NCI-H1436 (cell line): ENCODE data around the gene SEC22A.

Source experiments
- DNase-seq: peaks from one replicate; lab custom pipeline; 2025; lab: John Stamatoyannopoulos, UW

The SEC22A gene

GRCh38 chr3:123201557-123202427 is at the start of gene SEC22A:
Gene SEC22A, plus strand, starts transcription at chr3:123201943. Its CDS starts 7,275 bp downstream, at chr3:123209218.
- peak; percentile 99 for DNase-seq

- DNase-seq: no peak
Observed at GRCh38 chr3:123152687-123153086, 49.1 kb upstream of the SEC22A start.

- DNase-seq: no peak
Observed at GRCh38 chr3:123153125-123154019, 48.4 kb upstream of the SEC22A start.

GRCh38 chr3:123154020-123154985 is 47.4 kb upstream of the SEC22A start:
- DNase-seq: no peak

GRCh38 chr3:123155471-123156011 is 46.2 kb upstream of the SEC22A start:
- no peak for DNase-seq

- DNase-seq: no peak
Observed at GRCh38 chr3:123156276-123156995, 45.3 kb upstream of the SEC22A start.

GRCh38 chr3:123157209-123157597 is 44.5 kb upstream of the SEC22A start:
- no peak for DNase-seq

GRCh38 chr3:123157598-123158287 is 44.0 kb upstream of the SEC22A start:
- DNase-seq: no peak

- DNase-seq: no peak
Observed at GRCh38 chr3:123158330-123158729, 43.4 kb upstream of the SEC22A start.

GRCh38 chr3:123158899-123159390 is 42.8 kb upstream of the SEC22A start:
- no peak for DNase-seq

- DNase-seq: no peak
Observed at GRCh38 chr3:123159926-123160635, 41.7 kb upstream of the SEC22A start.

GRCh38 chr3:123161167-123161566 is 40.6 kb upstream of the SEC22A start:
- DNase-seq: no peak

GRCh38 chr3:123163141-123163540 is 38.6 kb upstream of the SEC22A start:
- no peak for DNase-seq

GRCh38 chr3:123165163-123165562 is 36.6 kb upstream of the SEC22A start:
- no peak for DNase-seq

- DNase-seq: no peak
Observed at GRCh38 chr3:123167686-123168085, 34.1 kb upstream of the SEC22A start.

GRCh38 chr3:123168122-123168521 is 33.6 kb upstream of the SEC22A start:
- no peak for DNase-seq

- DNase-seq: no peak
Observed at GRCh38 chr3:123168605-123169004, 33.1 kb upstream of the SEC22A start.

- DNase-seq: no peak
Observed at GRCh38 chr3:123169492-123169929, 32.2 kb upstream of the SEC22A start.

- DNase-seq: no peak
Observed at GRCh38 chr3:123169930-123170329, 31.8 kb upstream of the SEC22A start.
